GM12875 (cell line): ENCODE results near the gene TIMM44.

Source experiments
- H3K4me3 ChIP-seq: one replicate; pipeline ENCODE4 v1.5.1; 2011; ENCODE audit warnings: low read depth, low read length, control low read depth
- CTCF ChIP-seq: IDR thresholded peaks from 2 replicates; pipeline ENCODE4 v1.5.1; 2011; ENCODE audit warnings: low read depth, mild to moderate bottlenecking, control low read depth, inconsistent platforms, low read length, moderate library complexity, borderline replicate concordance; ENCODE audit not compliant: insufficient read depth

TIMM44 gene

GRCh38 chr19:7928334-7928706, 15.1 kb downstream of the TIMM44 start:
- TF ChIP-seq CTCF = no peak
- H3K4me3 ChIP-seq = no peak overlapping the region

- TF ChIP-seq CTCF = no peak
- no peak overlapping the region for H3K4me3 ChIP-seq
Measured at GRCh38 chr19:7927605-7928333, 15.7 kb downstream of the TIMM44 start.

- no peak overlapping the region for H3K4me3 ChIP-seq
- TF ChIP-seq CTCF = no peak
Measured at GRCh38 chr19:7926727-7927604, 16.5 kb downstream of the TIMM44 start.

GRCh38 chr19:7926021-7926726, 17.3 kb downstream of the TIMM44 start, which contains the start of gene CTXN1:
TSS of gene CTXN1 (minus strand) at chr19:7926135. CDS start at chr19:7925538, 597 bp downstream.
- TF ChIP-seq CTCF = no peak
- no peak within 1 kb of the TSS for H3K4me3 ChIP-seq

DNA sequence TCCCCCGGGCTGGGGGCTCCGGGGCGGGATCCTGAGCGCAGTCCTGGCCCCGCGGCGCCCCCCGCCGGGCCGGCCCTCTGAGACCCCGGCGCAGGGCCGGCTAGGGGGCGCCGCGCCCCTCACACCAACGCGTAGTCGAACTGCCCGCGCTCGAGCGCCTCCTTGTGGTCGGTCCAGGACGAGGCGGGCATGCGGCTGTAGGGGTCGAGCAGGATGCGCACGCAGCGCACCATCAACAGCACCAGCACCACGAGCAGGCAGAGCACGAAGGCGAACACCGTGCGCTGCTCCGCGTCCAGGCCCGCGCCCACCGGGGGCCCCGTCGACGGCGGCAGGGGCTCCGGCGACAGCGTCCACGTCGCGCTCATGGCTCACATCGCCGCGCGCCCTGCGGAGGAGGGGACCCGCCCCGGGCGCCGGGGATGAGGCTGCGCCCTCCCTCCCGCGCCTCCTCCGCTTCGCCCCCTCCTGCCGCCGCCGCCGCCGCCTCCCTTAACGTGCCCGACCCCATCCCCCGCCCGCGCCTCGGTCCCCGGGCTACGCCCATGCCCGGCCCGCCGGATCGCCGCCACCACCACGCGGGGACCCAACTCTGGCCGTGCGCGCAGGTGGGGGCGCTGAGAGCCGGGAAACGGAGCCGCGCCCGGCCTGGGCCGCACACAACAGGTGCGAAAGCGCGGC, 18.2 kb downstream of the TIMM44 start:
- H3K4me3 ChIP-seq = no peak overlapping the region
- TF ChIP-seq CTCF = peak; percentile 97

GRCh38 chr19:7924651-7925170, 18.8 kb downstream of the TIMM44 start:
- H3K4me3 ChIP-seq = no peak overlapping the region
- TF ChIP-seq CTCF = no peak
